CD4-positive, alpha-beta T cell treated with Interferon gamma for 1 hour (primary cell): ENCODE results near the gene SEC14L5.
"Not testable (repeated sequence)": the region's sequence is repeated elsewhere in the genome, so short reads cannot be mapped to it uniquely, and the experiment has no call there.

Experiments used
- DNase-seq: peaks from one replicate; pipeline ENCODE4 v3.0.0-alpha.2; 2020

Gene SEC14L5

DNA sequence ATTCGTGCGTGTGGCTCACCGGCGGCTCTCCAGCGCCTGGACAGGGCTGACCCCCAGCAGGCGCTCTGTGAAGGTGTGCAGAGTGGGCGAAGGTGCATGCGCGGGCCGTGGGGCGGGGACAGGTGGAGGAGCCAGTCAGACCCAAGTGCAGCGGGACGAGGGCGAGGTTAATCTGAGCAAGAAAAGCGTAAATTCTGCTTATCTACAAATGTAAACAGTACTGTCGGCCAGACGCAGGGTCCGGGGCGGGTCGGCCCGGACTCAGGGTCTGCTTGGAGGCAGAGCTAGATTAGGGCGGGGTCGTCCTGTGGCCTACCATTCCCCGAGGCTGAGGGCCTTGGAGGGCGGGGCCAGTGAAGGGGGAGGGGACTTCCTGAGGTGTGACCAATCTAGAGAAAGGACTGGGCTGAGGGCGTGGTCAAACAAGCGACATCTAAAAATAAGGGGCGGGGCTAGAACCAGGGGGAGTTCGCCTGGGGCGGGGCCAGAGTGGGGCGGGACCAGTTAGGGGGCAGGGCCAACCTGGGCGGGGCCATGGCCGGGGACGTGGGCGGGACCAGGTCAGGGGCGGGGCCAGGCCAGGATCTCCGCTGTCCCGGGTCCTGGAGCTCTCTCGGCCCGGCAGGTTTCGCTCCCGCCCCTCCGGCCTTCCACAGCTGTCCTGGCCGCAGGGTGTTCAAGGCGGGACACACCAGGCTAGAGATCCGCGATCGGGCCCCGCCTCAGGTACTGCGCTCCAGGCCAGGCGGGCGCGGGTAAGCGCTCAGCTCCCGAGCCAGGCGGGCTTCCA lies at the start of gene SEC14L5:
SEC14L5 (plus strand) TSS at position 611 of the 790 bp plus-strand sequence. CDS start 994 bp downstream, outside the sequence.
- peak; percentile 88 for DNase-seq

- DNase-seq: no peak
Measured at GRCh38 chr16:4908854-4909401, 49.2 kb upstream of the SEC14L5 start.

- no peak for DNase-seq
Measured at GRCh38 chr16:4909825-4910224, 48.3 kb upstream of the SEC14L5 start.

GRCh38 chr16:4910828-4911227 lies 47.3 kb upstream of the SEC14L5 start:
- DNase-seq: no peak

DNA sequence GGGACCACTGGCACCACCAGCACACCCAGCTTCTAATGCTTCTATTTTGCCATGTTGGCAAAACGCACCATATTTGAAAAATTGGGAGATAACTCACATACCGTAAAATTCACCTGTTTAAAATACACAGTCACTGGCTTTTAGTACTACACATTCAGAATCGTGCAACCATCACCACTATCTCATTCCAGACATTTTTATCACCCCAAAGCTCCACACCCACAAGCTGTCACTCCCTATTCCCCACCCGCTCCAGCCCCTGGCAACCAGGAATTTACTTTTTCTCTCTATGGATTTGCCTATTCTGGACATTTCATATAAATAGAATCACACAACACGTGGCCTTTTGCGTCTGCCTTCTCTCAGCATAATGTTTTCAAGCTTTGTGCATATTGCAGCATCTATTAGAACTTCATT lies 46.2 kb upstream of the SEC14L5 start:
- no peak for DNase-seq

GRCh38 chr16:4913130-4913773 lies 44.9 kb upstream of the SEC14L5 start:
- DNase-seq: no peak

GRCh38 chr16:4913774-4914525 lies 44.2 kb upstream of the SEC14L5 start:
- no peak for DNase-seq

DNA sequence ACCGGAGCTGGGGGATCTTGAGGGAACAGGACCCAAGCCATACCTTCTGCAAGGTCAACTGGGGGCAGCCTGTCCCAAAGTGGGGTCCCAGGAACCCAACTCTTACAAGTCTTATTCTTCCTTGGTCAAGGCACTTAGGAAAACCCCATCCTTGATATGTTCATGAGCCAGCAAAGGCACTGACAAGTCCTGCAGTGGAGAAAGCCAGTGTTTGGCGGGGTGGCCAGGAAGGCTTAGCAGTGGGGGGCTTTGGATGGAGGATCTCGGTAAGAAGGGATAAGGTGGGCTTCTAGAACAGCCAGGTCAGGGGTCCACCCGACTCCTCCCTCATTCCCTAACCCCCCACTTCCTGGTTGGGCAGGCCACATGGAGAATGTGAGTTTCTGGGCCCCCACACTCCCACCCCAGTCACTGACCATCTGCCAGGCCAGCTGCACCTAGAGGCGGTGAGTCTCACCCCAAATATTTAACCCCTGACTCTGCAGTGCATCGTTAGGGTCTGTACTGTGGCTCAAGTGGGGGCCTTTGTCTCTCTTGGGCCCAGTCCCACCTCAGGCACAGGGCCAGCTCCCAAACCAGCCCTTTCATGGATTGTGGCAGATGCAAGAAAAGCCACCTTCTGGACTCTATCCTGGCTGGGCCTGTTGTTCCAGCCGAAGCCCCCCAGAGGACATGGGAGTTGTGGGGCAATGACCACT lies 43.5 kb upstream of the SEC14L5 start:
- no peak for DNase-seq

- no peak for DNase-seq
Measured at GRCh38 chr16:4915226-4915761, 42.8 kb upstream of the SEC14L5 start.

GRCh38 chr16:4917117-4917516 lies 41.0 kb upstream of the SEC14L5 start:
- DNase-seq: no peak

GRCh38 chr16:4918781-4919251 lies 39.3 kb upstream of the SEC14L5 start:
- no peak for DNase-seq

DNA sequence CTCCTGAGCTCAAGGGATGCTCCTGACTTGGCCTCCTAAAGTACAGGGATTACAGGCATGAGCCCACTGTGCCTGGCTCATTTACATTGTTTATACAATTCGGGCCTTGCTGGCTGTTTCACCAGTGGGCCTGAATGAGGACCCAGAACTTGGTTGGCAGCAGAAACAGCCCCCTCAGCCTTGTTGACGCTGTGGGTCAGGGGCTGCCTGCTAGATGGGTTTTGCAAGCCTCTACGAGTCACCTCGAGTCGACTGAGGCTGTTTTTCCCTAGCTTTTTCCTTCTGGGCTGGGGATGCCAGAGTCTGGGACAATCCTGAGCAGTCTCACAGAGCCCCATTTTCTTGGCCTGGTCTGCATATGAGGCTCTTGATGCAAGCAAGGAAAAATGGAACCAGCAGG lies 37.3 kb upstream of the SEC14L5 start:
- DNase-seq: no peak

DNA sequence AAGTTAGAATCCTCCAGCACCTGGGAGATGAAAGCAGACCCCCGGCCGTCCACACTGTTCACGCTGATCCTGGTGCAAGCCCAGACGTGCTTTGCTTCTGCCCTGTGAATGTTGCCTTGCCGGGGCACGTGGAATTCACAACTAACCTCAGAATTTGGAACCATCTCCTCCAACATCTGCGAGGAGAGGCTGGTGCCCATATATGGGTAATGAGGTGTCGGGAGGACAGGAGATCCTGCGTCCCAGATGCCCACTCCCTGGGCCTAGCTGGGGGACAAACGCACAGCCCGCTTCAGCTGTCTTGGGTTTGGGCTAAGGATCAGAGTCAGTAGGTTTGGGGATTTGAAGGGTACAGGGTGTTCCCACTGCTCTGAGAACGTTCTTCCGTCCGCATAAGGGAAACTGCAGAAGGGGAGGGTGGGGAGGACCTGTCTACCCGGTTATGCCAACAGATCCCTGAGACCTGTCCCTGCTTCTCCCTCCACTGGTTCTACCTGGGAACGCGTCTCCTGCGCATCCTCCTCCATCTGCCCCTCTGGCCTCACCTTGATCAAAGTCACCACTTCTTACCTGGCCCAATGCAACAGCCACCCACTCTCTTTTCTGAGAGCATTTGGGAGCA lies 35.3 kb upstream of the SEC14L5 start:
- no peak for DNase-seq

- DNase-seq: no peak
Measured at GRCh38 chr16:4923853-4924252, 34.3 kb upstream of the SEC14L5 start.

- DNase-seq: no peak
Measured at GRCh38 chr16:4924593-4925292, 33.4 kb upstream of the SEC14L5 start.

DNA sequence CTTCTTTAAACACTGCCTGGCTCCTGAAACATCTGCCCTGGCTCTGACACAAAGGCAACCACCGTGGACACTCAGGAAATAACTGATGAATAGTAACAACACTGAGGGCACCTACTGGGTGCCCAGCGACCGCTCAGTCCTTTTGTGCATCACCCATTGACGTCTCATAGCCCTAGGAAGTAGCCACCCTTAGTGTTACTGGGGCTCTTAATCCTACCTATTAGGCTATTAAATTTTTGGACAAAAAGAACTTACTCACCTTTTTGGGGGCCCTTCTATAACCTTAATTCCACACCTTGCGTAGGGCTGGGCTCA lies 32.9 kb upstream of the SEC14L5 start:
- no peak for DNase-seq

DNA sequence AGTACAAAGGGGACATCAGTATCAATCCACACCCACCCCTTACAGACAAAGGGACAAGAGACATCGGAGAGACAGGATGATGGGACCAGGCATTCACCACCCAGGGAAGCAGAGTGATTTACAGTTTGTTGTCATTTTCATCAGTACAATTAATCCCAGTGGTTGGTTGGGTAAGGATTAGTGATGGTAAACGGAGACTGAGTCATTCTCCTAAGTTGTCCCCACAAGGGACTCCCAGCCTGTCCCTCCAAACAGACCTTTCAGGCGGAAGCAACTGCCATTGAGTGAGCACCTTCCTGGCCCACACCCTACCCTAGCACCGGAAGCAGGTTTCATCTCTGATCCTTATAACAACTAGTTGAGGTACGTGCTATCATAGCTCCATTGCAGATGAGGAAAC lies 32.3 kb upstream of the SEC14L5 start:
- DNase-seq: no peak

DNA sequence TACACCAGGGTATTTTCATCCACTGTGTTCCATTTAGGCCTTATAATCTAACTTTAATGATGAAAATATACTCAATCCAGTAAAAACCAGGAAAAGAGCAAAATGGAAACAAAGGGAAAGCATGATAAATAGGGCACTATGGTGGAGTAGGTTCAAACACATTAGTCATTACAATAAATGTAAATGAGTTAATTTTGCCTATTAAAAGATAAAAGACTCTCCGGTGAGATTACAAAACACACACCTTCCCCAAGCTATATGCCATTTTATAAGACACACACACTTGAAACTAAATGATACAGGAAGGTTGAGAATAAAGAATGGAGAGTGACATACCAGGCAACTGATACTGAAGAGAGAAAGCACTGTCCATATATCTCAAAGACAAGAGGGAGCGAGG lies 31.2 kb upstream of the SEC14L5 start:
- no peak for DNase-seq

DNA sequence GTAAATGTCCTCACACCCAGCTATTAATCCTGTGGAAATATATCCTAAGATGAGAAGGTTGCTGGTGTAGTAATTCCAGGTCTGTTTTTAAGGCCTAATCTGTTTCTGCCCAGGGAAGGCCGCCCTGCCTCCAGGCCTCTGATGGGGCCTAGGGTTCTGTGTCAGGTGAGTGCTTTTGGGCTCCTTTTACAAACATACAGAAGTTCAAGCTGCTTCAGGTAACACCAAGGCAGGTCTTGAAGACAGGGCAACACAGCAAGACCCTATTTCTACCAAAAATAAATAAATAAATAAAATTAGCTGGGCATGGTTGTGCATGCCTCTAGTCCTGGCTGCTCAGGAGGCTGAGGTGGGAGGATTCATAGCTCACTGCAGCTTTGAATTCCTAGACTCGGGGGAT lies 30.5 kb upstream of the SEC14L5 start:
- DNase-seq: no peak

GRCh38 chr16:4928227-4928626 lies 29.9 kb upstream of the SEC14L5 start:
- DNase-seq: no peak

DNA sequence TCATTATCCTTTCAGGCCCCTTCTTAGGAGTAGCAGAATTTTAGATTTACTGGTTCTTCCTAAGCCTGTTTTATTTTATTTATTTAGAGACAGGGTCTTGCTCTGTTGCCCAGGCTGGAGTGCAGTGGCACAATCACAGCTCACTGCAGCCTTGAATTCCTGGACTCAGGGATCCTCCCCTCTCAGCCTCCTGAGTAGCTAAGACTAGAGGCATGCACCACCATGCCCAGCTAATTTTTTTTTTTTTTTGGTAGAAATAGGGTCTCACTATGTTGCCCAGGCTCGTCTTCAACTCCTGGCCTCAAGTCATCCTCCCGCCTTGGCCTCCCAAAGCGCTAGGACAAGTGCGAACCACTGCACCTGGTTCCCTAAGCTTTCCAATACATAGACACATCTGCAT lies 28.5 kb upstream of the SEC14L5 start:
- not testable (repeated sequence) for DNase-seq
